Fibroblast of pulmonary artery (primary cell): ENCODE measurements around the gene YOD1.

ENCODE experiments used
- DNase-seq: peaks from one replicate; pipeline ENCODE4 v3.0.0-alpha.2; 2010; ENCODE audit warnings: low read depth
- H3K4me3 ChIP-seq: replicated peaks from 2 replicates; pipeline ENCODE4 v1.5.1; 2011; ENCODE audit warnings: low read depth, mild to moderate bottlenecking, control low read depth, low read length, moderate library complexity
- TF ChIP-seq, protein P1 (sequence below): IDR thresholded peaks from 2 replicates; pipeline ENCODE4 v1.5.1; 2011; ENCODE audit warnings: mild to moderate bottlenecking, control low read depth, low read length, inconsistent platforms; ENCODE audit errors: missing control alignments

YOD1 gene

DNA sequence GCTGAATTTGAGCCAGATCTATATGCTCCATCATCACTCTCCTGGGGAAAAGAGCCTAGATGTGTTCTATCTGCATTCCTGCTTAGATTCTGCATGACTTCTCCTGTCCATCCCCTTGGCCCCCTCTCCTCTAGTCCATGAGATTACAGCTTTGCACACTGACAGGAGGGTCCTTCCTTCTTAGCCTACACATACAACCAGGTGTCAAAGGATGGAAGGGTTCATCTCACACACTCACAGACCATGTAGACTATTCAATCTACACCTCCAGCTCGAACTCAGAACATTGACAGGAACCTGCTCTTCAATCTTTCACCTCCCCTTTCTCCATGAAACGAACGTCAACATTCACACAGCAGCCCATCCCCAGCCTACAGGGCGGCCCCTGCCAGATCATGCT is 32.3 kb downstream of the YOD1 start:
- DNase-seq = no peak
- TF ChIP-seq, protein P1, sequence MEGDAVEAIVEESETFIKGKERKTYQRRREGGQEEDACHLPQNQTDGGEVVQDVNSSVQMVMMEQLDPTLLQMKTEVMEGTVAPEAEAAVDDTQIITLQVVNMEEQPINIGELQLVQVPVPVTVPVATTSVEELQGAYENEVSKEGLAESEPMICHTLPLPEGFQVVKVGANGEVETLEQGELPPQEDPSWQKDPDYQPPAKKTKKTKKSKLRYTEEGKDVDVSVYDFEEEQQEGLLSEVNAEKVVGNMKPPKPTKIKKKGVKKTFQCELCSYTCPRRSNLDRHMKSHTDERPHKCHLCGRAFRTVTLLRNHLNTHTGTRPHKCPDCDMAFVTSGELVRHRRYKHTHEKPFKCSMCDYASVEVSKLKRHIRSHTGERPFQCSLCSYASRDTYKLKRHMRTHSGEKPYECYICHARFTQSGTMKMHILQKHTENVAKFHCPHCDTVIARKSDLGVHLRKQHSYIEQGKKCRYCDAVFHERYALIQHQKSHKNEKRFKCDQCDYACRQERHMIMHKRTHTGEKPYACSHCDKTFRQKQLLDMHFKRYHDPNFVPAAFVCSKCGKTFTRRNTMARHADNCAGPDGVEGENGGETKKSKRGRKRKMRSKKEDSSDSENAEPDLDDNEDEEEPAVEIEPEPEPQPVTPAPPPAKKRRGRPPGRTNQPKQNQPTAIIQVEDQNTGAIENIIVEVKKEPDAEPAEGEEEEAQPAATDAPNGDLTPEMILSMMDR = no peak
- H3K4me3 ChIP-seq = no peak overlapping the region

DNA sequence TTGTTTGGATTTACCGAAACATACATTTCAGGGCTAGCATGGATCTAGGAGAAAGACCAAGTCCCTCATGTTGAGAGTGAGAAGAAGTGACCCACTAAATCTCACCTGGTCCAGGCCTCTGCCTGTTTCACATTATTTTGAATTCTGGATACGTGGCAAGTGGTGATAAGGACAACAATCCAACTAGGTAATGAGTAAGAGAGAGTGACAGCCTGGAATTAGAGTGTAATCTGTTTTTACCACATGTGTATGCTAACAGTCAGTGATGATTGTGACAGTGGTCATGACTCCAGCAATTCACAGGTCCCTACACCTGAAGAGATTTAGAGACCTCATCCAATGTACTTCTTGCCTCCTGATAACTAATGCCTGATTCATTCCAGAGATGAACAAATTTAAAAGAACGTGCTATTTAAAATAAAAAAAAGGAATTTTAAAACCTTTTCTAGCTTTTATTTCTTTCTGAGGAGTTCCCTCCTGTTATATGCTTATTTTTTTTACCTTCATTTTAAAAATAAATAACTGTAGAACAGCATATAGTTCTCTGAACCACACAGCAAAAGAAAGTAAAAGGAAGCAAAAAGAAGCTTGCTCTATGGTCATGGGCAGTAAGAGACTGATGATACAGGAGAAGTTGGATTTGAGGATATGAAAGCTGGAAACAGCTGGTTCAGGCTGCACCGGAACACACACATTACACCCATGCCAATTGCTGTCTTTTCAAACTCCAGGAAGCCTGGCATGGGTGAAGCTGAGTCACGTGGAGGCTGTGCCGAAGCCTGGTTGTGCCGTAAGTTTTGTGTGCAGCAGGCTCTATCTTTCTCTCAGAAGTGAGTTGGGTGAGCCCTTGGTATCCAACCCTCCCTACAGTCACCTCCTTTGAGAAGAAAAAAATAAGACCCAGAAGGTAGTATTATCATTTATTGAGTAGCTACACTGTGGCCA is 33.1 kb downstream of the YOD1 start:
- H3K4me3 ChIP-seq = no peak overlapping the region
- TF ChIP-seq, protein P1 = no peak
- no peak for DNase-seq

DNA sequence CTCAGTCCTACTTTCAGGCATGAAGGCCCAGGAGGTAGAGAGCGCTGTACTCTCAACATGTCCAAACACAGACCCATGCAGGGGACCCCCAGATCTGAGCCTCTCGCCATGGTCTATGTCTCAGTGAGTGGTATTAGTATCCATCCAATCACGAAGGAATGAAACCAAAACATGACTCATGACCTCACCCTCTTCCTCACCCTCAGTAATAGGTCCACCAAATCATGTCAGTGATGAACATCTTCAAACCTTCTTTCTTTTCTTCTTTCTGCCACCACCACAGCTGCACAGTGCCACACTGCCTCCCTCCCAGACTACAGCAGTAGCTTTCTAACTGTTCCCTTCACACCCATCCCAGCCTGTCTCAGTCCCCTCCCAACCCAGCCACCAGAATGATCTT is 35.2 kb downstream of the YOD1 start:
- no peak overlapping the region for H3K4me3 ChIP-seq
- DNase-seq = no peak
- TF ChIP-seq, protein P1 = no peak

DNA sequence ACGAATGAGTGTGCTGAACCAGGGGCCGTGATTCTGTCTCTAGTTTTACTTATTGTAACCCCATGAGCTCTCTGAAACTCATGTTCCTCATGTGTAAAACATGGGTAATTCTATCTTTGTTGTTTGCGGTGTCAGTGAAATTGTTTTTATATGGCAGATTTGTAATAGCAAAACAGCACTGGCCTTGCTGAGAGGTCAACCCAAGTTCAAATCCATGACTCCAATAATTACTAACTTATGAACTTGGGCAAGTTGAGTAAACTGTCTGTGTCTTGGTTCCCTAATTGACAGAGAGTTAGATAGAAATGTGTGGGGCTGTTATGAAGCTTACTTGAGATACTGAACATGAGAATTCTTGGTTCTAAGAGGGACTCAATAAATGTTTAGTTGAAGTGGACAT is 36.3 kb downstream of the YOD1 start:
- TF ChIP-seq, protein P1 = no peak
- DNase-seq = no peak
- no peak overlapping the region for H3K4me3 ChIP-seq

DNA sequence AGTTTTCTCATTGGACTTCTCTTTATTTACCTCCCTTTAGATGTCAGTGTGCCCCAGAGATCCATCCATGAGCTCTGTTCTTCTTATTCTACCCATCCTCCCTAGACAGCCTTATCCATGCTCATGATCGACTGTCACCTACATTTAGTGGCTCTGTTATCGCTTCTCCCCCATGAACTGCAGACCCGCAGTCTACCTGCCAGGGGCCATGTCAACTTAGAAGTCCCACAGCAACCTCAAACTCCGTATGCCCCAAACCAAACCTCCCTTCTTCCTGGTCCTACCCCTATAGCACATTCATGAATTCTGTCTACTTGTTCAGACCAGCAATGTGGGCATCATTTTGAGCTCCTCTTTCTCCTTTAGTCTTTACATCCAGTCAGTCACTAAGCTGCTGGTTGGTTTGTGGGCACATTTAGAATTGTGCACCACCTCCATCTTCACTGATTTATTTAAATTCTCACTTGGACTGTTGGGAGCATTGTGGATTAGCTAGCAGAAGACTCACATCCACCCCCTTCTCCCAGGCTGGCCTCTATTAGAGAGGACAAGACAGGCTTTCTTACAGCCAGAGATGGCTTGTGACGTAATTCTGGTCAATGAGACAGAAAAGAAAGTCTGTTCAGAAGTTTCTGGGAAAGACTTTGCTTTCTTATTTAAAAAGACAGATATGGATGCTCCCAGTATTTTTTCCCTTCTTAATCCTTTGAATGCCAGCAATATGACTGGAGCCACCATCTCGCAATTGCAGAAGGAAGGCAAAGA is 37.5 kb downstream of the YOD1 start:
- no peak overlapping the region for H3K4me3 ChIP-seq
- no peak for DNase-seq
- TF ChIP-seq, protein P1 = no peak

DNA sequence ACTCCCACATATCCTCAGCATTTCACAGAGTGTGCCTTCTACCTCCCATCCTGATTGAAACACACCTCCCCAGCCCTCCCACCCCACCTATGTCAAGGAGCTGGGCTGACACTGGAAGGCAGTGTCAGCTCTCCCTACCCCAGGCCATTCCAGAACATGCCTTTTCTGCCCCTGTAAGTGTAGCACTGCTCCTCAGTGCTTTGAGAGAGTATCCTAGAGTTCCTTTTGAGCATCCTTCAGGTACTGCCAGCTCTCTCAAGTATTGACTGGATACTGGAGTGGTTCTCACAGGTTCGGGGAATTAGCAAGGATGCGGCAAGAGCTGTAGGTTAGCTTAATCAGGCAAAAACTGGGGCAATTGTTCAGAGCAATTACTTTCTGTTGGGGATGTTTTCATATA is 40.3 kb downstream of the YOD1 start:
- H3K4me3 ChIP-seq = no peak overlapping the region
- TF ChIP-seq, protein P1 = no peak
- DNase-seq = no peak
